Breast epithelium (tissue), 3 donors: ENCODE results near the gene TASP1.

Source experiments
- CTCF ChIP-seq, 3 donors: fragments of 450-650 bp; IDR thresholded peaks; one replicate each; pipeline ENCODE4 v1.5.1; 2016 to 2017; ENCODE audit warnings: antibody characterized with exemption in 3 of 3, mild to moderate bottlenecking in 3 of 3, moderate library complexity in 3 of 3
- POLR2A ChIP-seq: fragments of 450-650 bp; IDR thresholded peaks from one replicate; pipeline ENCODE4 v1.6.1; 2016; ENCODE audit warnings: antibody characterized with exemption, mild to moderate bottlenecking, moderate library complexity
- POLR2AphosphoS5 ChIP-seq, 3 donors: sonication (generic); formaldehyde crosslinking; IDR thresholded peaks; one replicate each; pipeline ENCODE4 v1.6.1; 2017; ENCODE audit warnings: antibody characterized with exemption in 3 of 3

- peak in 2 of 3 donors; percentile 31 to 73 for TF ChIP-seq CTCF (IDR thresholded peaks at IDR 0.05)
- no peak for TF ChIP-seq POLR2A
- TF ChIP-seq POLR2AphosphoS5 (IDR thresholded peaks at IDR 0.05): peak in 2 of 3 donors; percentile 58 to 80
These were observed 146.7 kb downstream of the TASP1 start for GRCh38 chr20:13492001-13492481.
